ENCODE results near the gene GCN1.

DNA sequence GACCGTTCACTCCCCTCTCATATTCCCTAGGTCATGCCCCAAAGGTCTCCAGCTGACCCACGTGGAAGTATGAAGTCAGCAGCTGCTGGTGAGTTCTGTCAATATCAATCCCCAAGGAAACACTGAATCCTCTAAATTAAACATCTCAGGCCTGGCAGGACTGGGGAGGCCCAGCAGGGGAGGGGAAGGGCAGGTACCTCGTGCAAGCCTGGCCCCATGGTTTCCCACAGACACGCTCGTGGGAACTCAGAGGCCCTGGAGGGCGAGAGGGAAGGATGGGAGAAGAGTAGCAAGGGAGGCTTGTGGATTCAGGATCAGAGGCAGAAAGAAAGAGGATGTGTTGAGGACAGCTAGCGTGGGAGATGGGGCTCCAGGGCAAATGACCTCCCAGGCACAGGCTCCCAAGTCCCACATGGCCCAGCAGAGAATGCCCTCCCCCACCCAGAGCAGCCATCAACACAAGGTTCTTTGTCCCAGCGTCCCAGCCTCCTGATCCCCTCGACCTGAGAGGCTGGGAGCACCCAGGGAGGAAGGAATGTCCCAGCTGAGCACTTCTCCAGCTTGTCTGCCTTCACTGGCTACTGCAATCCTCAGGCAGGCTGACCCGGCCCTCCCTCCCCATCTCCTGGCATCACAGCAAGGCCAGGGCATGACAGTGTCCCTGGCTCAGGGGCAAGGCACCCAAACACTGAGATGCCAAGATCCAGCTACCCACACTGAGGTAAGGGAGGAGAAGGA is 26.5 kb upstream of the GCN1 start:
- TF ChIP-seq RAD21 (conservative IDR thresholded peaks at IDR 0.05 in 1 of 2, IDR thresholded peaks at IDR 0.05 in 1 of 2) (no peak), POLR2AphosphoS2 (conservative IDR thresholded peaks at IDR 0.05; ENCODE audit: low read length) (no peak), JUNB (IDR thresholded peaks at IDR 0.05) (no peak), CEBPB (IDR thresholded peaks at IDR 0.05) (no peak), TP53 (CRISPR knock-in tag; IDR thresholded peaks at IDR 0.05) (no peak), CTCF (IDR thresholded peaks at IDR 0.05) (no peak), CBX2 (IDR thresholded peaks at IDR 0.05; ENCODE audit: borderline replicate concordance, low read depth) (no peak), ELK1 (IDR thresholded peaks at IDR 0.05; ENCODE audit: low read depth, low read length) (no peak), CHD4 (IDR thresholded peaks at IDR 0.05; ENCODE audit: borderline replicate concordance) (no peak)
- TF ChIP-seq, protein P1, sequence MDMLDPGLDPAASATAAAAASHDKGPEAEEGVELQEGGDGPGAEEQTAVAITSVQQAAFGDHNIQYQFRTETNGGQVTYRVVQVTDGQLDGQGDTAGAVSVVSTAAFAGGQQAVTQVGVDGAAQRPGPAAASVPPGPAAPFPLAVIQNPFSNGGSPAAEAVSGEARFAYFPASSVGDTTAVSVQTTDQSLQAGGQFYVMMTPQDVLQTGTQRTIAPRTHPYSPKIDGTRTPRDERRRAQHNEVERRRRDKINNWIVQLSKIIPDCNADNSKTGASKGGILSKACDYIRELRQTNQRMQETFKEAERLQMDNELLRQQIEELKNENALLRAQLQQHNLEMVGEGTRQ (IDR thresholded peaks at IDR 0.05) = no peak
- TF ChIP-seq, protein P2, sequence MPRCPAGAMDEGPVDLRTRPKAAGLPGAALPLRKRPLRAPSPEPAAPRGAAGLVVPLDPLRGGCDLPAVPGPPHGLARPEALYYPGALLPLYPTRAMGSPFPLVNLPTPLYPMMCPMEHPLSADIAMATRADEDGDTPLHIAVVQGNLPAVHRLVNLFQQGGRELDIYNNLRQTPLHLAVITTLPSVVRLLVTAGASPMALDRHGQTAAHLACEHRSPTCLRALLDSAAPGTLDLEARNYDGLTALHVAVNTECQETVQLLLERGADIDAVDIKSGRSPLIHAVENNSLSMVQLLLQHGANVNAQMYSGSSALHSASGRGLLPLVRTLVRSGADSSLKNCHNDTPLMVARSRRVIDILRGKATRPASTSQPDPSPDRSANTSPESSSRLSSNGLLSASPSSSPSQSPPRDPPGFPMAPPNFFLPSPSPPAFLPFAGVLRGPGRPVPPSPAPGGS (IDR thresholded peaks at IDR 0.05) = no peak
- TF ChIP-seq, protein P3, sequence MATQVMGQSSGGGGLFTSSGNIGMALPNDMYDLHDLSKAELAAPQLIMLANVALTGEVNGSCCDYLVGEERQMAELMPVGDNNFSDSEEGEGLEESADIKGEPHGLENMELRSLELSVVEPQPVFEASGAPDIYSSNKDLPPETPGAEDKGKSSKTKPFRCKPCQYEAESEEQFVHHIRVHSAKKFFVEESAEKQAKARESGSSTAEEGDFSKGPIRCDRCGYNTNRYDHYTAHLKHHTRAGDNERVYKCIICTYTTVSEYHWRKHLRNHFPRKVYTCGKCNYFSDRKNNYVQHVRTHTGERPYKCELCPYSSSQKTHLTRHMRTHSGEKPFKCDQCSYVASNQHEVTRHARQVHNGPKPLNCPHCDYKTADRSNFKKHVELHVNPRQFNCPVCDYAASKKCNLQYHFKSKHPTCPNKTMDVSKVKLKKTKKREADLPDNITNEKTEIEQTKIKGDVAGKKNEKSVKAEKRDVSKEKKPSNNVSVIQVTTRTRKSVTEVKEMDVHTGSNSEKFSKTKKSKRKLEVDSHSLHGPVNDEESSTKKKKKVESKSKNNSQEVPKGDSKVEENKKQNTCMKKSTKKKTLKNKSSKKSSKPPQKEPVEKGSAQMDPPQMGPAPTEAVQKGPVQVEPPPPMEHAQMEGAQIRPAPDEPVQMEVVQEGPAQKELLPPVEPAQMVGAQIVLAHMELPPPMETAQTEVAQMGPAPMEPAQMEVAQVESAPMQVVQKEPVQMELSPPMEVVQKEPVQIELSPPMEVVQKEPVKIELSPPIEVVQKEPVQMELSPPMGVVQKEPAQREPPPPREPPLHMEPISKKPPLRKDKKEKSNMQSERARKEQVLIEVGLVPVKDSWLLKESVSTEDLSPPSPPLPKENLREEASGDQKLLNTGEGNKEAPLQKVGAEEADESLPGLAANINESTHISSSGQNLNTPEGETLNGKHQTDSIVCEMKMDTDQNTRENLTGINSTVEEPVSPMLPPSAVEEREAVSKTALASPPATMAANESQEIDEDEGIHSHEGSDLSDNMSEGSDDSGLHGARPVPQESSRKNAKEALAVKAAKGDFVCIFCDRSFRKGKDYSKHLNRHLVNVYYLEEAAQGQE (IDR thresholded peaks at IDR 0.05) = no peak
